Esophagus muscularis mucosa (tissue), 4 donors: ENCODE measurements around the gene IFI27L2. TPM values are rescaled to one million over a fixed set of nuclear protein-coding genes. Genes with fewer than 3 reads are reported as not detected.
A peak's percentile ranks its signal among the peaks of the same experiment; 100 is the strongest.

Experiments used
- DNase-seq: peaks from one replicate; pipeline ENCODE4 v3.0.0-alpha.2; 2017; ENCODE audit errors: extremely low spot score
- H3K27ac ChIP-seq, 4 donors: fragments of 200-600 bp; sonication (generic); replicated peaks in 1 of 4; 1 replicate in 3 of 4; 2 replicates in 1 of 4; pipeline ENCODE4 v1.5.1; 2016 to 2019; ENCODE audit warnings: mild to moderate bottlenecking in 1 of 4
- H3K27me3 ChIP-seq, 4 donors: fragments of 200-600 bp; sonication (generic); one replicate each; pipeline versions ENCODE4 v1.5.1 to v1.6.0; 2016 to 2019
- H3K36me3 ChIP-seq, 4 donors: fragments of 200-600 bp; sonication (generic); one replicate each; pipeline ENCODE4 v1.5.1; 2016 to 2019
- H3K4me1 ChIP-seq, 4 donors: fragments of 200-600 bp; sonication (generic); one replicate each; pipeline ENCODE4 v1.5.1; 2016 to 2019
- H3K4me3 ChIP-seq, 4 donors: fragments of 200-600 bp; sonication (generic); 1 replicate in 2 of 4; 2 replicates in 2 of 4; pipeline ENCODE4 v1.5.1; 2016 to 2019; ENCODE audit warnings: mild to moderate bottlenecking in 4 of 4, moderate library complexity in 1 of 4
- H3K9me3 ChIP-seq, 4 donors: fragments of 200-600 bp; sonication (generic); 1 replicate in 3 of 4; 2 replicates in 1 of 4; pipeline ENCODE4 v1.5.1; 2016 to 2019
- CTCF ChIP-seq, 3 experiments: fragments of 200-600 bp in 2 of 3; fragments of 450-650 bp in 1 of 3; sonication (generic) in 2 of 3; IDR thresholded peaks; one replicate each; pipeline ENCODE4 v1.5.1; 2017 to 2019; ENCODE audit warnings: antibody characterized with exemption in 3 of 3, mild to moderate bottlenecking in 2 of 3, moderate library complexity in 1 of 3
- EP300 ChIP-seq: sonication (generic); formaldehyde crosslinking; IDR thresholded peaks from one replicate; pipeline ENCODE4 v1.6.1; 2017; ENCODE audit warnings: antibody characterized with exemption
- POLR2A ChIP-seq: fragments of 450-650 bp; IDR thresholded peaks from one replicate; pipeline ENCODE4 v1.6.1; 2017; ENCODE audit warnings: antibody characterized with exemption, moderate library complexity, mild to moderate bottlenecking, low read depth
- POLR2AphosphoS5 ChIP-seq, 2 donors: sonication (generic); formaldehyde crosslinking; IDR thresholded peaks; one replicate each; pipeline ENCODE4 v1.6.1; 2017; ENCODE audit warnings: antibody characterized with exemption in 2 of 2
- WGBS: methylation state at CpG from one replicate; pipeline ENCODE4 v1.1.5; 2018; 5-methylcytosine and 5-hydroxymethylcytosine counted together
- intact Hi-C: fragments of 100-400 bp; cut with DNase I; formaldehyde crosslinking; loops from one replicate; pipeline ENCODE4 v1.15.1; 2023
- total RNA-seq, 4 donors: library from RNA; depleted of rRNA; stranded (reverse); fragments of >200 nt; gene quantifications; one replicate each; pipeline versions ENCODE4 v1.1.0 to v1.2.1, GENCODE V29; 2016

The IFI27L2 gene
- total RNA-seq, 4 donors from 2014 or later, result 38.8 to 83.9 (median 64.7) TPM

GRCh38 chr14:94163796-94164195, 34.4 kb upstream of the IFI27L2 start:
- H3K9me3 ChIP-seq, result no peaks in the 10 kb centered on the region
- WGBS, result 73% methylated on average over 5 of the region's 5 CpGs
- no peak for DNase-seq
- peaks cover 0 to 12% (median 7%) of the 10 kb centered on the region in 4 donors for H3K4me1 ChIP-seq
- no peak overlapping the region for H3K27ac ChIP-seq
- H3K27me3 ChIP-seq, result peaks cover 0 to 26% (median 0%) of the 10 kb centered on the region in 4 donors
- H3K4me3 ChIP-seq, result no peak overlapping the region
- no peaks in the 10 kb centered on the region for H3K36me3 ChIP-seq
- TF ChIP-seq POLR2A, result no peak
- TF ChIP-seq CTCF (IDR thresholded peaks at IDR 0.05), result no peak
- TF ChIP-seq POLR2AphosphoS5 (IDR thresholded peaks at IDR 0.05), result no peak
- no peak for TF ChIP-seq EP300
- intact Hi-C loops, result no loop called here

- Histone ChIP-seq H3K36me3 (no peaks in the 10 kb centered on the region), H3K4me3 (no peak overlapping the region), H3K27ac (no peak overlapping the region), H3K9me3 (no peaks in the 10 kb centered on the region), H3K4me1 (peaks cover 0 to 12% (median 7%) of the 10 kb centered on the region in 4 donors), H3K27me3 (peaks cover 0 to 26% (median 0%) of the 10 kb centered on the region in 4 donors)
- WGBS, result 92% methylated on average over 5 of the region's 5 CpGs
- intact Hi-C loops, result no loop called here
- no peak for DNase-seq
- TF ChIP-seq POLR2A (no peak), EP300 (no peak), CTCF (IDR thresholded peaks at IDR 0.05) (no peak), POLR2AphosphoS5 (IDR thresholded peaks at IDR 0.05) (no peak)
Measured at GRCh38 chr14:94162466-94162865, 33.1 kb upstream of the IFI27L2 start.

GRCh38 chr14:94161981-94162380, 32.6 kb upstream of the IFI27L2 start:
- H3K36me3 ChIP-seq, result no peaks in the 10 kb centered on the region
- DNase-seq, result no peak
- peaks cover 0 to 26% (median 0%) of the 10 kb centered on the region in 4 donors for H3K27me3 ChIP-seq
- H3K9me3 ChIP-seq, result no peaks in the 10 kb centered on the region
- WGBS, result 15% methylated on average over 2 of the region's 2 CpGs
- TF ChIP-seq POLR2A, result no peak
- no peak for TF ChIP-seq EP300
- TF ChIP-seq CTCF (IDR thresholded peaks at IDR 0.05), result no peak
- no peak for TF ChIP-seq POLR2AphosphoS5 (IDR thresholded peaks at IDR 0.05)
- peaks cover 0 to 12% (median 7%) of the 10 kb centered on the region in 4 donors for H3K4me1 ChIP-seq
- no peak overlapping the region for H3K4me3 ChIP-seq
- intact Hi-C loops, result no loop called here
- no peak overlapping the region for H3K27ac ChIP-seq

- H3K27ac ChIP-seq, result no peak overlapping the region
- peaks cover 0 to 19% (median 0%) of the 10 kb centered on the region in 4 donors for H3K27me3 ChIP-seq
- intact Hi-C loops, result no loop called here
- TF ChIP-seq POLR2A (no peak), CTCF (IDR thresholded peaks at IDR 0.05) (no peak), EP300 (no peak), POLR2AphosphoS5 (IDR thresholded peaks at IDR 0.05) (no peak)
- no peaks in the 10 kb centered on the region for H3K36me3 ChIP-seq
- no peaks in the 10 kb centered on the region for H3K9me3 ChIP-seq
- DNase-seq, result no peak
- 52% methylated on average over 2 of the region's 2 CpGs for WGBS
- H3K4me3 ChIP-seq, result no peak overlapping the region
- peaks cover 0 to 12% (median 7%) of the 10 kb centered on the region in 4 donors for H3K4me1 ChIP-seq
Measured at GRCh38 chr14:94161058-94161457, 31.7 kb upstream of the IFI27L2 start.

GRCh38 chr14:94158239-94158883, 29.0 kb upstream of the IFI27L2 start:
- H3K27ac ChIP-seq, result no peak overlapping the region
- H3K4me3 ChIP-seq, result no peak overlapping the region
- 66% methylated on average over 10 of the region's 10 CpGs for WGBS
- no peaks in the 10 kb centered on the region for H3K36me3 ChIP-seq
- no peaks in the 10 kb centered on the region for H3K9me3 ChIP-seq
- H3K4me1 ChIP-seq, result peaks cover 0 to 7% (median 2%) of the 10 kb centered on the region in 4 donors
- no peaks in the 10 kb centered on the region for H3K27me3 ChIP-seq
- no peak for TF ChIP-seq POLR2AphosphoS5 (IDR thresholded peaks at IDR 0.05)
- TF ChIP-seq EP300, result no peak
- TF ChIP-seq CTCF (IDR thresholded peaks at IDR 0.05), result no peak
- no peak for TF ChIP-seq POLR2A
- peak; percentile 60 for DNase-seq
- intact Hi-C loops, result no loop called here
